ENCODE results near the gene TTC16. TPM values are rescaled to one million over a fixed set of nuclear protein-coding genes. Genes with fewer than 3 reads are reported as not detected.
A peak's percentile ranks its signal among the peaks of the same experiment; 100 is the strongest.

Gene TTC16
- total RNA-seq, 1 experiment from 2014 or later = 0.06 TPM

DNA sequence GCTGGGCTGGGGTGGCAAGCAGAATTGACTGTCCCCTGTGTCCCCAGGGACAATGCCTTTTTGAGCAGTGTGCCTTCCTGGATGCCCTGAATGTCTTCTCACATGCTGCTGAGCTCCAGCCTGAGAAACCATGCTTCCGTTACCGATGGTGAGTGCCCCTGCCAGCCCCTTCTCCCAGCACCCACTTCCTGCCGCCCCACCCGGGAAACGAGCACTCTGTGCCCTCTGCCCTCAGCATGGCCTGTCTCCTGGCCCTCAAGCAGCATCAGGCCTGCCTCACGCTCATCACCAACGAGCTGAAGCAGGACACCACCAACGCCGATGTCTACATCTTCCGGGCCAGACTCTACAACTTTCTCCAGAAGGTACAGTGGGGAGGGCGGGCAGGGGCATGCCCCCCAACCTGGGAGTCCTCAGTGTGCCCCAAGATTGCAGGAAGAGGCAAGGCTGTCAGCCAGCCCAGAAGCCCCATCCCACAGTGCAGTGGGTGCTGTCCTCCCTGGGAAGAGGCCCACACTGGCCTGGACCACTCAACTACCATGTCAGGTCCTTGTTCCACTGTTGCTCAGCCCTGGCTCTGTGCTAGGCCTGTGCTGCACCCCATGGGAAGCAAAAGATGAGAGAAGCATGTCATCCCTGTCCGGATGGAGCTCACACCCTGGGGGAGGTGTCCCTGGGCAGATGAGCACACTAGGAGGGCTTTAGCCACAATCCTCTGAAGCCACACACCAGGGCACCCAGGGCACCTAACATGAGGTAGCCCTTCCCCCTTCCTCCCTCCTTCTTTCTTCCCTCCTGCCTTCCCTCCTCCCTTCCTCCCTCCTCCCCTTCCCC is 4.4 kb downstream of the TTC16 start:
- no peak for DNase-seq (ENCODE audit: low read depth)

GRCh38 chr9:127720865-127721227 is 5.0 kb downstream of the TTC16 start:
- no peak for DNase-seq (ENCODE audit: low read depth)

- peak; percentile 57 for DNase-seq (ENCODE audit: low read depth)
Measured at GRCh38 chr9:127721391-127721821, 5.5 kb downstream of the TTC16 start.

DNA sequence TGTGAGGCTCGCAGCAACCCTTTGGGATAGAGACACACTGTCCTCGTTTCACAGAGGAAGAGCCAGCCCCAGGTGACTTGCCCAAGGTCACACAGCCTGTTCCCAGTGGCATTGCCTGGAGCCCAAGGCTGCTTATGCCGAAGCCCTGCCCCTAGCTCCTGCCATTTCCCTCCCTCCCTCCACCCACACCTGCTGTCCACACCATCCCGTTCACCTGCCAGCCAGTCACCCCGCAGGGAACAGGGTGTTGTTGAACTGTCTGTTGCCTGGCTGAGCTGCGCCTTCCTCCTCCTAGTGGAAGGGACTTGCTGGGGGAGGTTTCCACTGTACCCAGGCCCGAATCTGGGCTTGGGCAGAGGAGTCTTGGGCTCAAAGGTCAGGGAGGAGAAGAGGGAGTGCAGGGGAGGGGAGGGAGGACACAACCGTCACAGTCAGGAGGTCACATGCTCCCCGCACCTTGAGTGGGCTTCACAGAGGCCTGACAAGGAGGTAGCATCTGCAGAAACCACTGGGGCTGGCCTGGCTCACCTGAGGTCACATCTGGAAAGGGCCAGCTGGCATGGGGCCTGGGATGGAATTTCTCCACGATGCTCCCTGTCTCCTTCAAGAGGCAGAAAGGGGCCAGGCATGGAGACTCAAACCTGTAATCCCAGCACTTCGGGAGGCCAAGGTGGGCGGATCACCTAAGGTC is 6.3 kb downstream of the TTC16 start:
- DNase-seq (ENCODE audit: low read depth) = no peak

DNA sequence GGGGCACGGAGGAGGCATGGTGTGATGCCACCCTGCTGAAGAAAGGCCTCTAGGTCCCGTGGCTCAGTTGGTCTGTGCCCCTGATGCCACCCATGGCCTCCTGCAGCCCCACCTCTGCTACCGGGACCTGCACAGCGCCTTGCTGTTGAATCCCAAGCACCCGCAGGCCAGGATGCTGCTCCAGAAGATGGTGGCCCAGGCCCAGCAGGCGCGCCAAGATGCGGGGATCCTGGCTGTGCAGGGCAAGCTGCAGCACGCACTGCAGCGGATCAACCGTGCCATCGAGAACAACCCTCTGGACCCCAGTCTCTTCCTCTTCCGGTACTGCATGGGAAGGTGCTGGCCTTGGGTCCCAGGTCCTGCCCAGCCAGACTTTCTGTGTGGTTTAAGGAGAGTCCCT is 7.1 kb downstream of the TTC16 start:
- DNase-seq (ENCODE audit: low read depth) = no peak

GRCh38 chr9:127723444-127723843 is 7.6 kb downstream of the TTC16 start:
- DNase-seq (ENCODE audit: low read depth) = peak; percentile 86

GRCh38 chr9:127724012-127724411 is 8.1 kb downstream of the TTC16 start:
- DNase-seq (ENCODE audit: low read depth) = no peak

- DNase-seq (ENCODE audit: low read depth) = no peak
Measured at GRCh38 chr9:127726871-127727270, 11.0 kb downstream of the TTC16 start.

- no peak for DNase-seq (ENCODE audit: low read depth)
Measured at GRCh38 chr9:127728808-127729207, 12.9 kb downstream of the TTC16 start.

DNA sequence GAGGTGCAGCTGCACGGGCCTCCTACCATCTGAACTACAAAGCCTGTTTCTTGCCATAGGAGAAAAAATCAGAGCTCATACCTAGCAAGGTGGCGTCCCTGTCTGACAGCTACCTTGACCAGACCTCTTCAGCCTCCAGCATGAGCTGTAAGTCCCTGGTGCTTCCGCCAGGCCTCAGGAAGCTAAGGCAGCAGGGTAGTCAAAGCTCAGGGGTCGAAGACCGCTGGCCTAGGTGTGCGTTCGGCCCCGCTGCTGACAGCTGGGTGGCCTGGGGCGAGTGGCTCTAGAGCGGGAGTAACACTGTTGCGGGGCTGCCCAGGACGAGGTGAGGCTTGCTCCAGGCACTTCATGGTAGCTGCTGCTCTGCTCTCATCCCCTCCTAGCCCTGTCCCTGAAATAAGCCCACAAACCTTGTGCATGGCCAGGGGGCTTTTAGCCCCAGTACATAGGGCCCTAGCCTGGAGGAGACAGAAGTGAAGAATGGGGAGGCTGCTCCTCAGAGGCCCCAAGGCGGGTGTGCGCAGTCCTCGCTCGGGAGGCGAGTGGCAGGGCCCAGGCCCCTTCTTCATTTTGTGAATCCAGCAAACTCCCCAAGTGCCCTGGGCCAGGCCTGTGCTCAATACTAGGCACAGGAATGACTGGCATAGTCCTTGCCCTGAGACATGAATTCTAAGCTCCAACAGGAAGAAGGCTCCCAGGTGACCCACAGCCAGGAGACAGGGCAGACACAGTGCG is 13.8 kb downstream of the TTC16 start:
- no peak for DNase-seq (ENCODE audit: low read depth)

DNA sequence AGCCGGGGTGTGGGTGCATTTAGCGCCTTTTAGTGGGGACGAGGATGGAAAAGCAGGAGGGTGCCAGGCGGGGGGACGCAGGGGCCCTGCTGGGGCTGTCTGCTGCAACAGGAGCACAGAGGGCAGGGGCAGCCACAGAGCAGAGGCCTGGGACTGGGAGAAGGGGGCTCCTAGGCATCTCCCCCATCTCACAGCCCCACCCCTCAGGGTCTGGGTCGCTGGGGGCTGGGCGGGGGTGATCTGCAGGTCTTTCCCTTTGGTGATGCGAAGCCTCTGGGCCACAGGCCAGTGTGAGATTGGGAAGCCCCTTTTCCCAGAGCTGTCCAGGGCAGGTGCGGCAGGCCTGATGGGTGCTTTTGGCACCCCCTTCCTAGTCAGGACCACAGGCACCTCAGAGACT is 14.4 kb downstream of the TTC16 start:
- DNase-seq (ENCODE audit: low read depth) = no peak

DNA sequence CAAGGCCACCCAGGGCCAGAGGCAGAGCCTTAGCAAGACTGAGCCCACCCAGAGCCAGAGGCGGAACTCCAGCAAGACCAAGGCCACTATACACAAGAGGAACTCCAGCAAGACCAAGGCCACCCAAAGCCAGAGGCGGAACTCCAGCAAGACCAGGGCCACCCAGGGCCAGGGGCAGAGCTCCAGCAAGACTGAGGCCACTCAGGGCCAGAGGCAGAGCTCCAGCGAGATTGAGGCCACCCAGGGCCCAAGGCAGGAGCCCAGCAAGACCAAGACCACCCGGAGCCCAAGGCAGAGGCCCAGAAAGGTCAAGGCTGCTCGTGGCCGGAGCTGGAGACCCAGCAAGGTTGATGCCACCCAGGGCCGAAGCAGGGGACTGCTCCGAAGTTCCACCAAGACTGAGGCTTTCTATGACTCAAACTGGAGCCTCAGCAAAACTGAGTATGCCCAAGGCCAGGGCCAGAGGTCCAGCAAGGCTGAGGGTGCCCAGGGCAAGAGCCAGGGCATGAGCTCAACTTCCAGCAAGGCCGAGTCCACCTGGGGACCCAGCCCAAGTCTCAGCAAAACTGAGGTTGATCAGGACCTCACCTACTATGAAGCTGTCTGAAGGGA is 15.0 kb downstream of the TTC16 start:
- no peak for DNase-seq (ENCODE audit: low read depth)

- DNase-seq (ENCODE audit: low read depth) = no peak
Measured at GRCh38 chr9:127731938-127732337, 16.1 kb downstream of the TTC16 start.

- no peak for DNase-seq (ENCODE audit: low read depth)
Measured at GRCh38 chr9:127732444-127732843, 16.6 kb downstream of the TTC16 start.

- no peak for DNase-seq (ENCODE audit: low read depth)
Measured at GRCh38 chr9:127733614-127734013, 17.7 kb downstream of the TTC16 start.

- no peak for DNase-seq (ENCODE audit: low read depth)
Measured at GRCh38 chr9:127734247-127734746, 18.4 kb downstream of the TTC16 start.

- peak; percentile 100 for DNase-seq (ENCODE audit: low read depth)
Measured at GRCh38 chr9:127734747-127735529, 19.1 kb downstream of the TTC16 start, which contains the start of gene TOR2A. Gene TOR2A, minus strand, starts transcription at chr9:127735294. Its CDS starts 24 bp downstream, at chr9:127735270.

DNA sequence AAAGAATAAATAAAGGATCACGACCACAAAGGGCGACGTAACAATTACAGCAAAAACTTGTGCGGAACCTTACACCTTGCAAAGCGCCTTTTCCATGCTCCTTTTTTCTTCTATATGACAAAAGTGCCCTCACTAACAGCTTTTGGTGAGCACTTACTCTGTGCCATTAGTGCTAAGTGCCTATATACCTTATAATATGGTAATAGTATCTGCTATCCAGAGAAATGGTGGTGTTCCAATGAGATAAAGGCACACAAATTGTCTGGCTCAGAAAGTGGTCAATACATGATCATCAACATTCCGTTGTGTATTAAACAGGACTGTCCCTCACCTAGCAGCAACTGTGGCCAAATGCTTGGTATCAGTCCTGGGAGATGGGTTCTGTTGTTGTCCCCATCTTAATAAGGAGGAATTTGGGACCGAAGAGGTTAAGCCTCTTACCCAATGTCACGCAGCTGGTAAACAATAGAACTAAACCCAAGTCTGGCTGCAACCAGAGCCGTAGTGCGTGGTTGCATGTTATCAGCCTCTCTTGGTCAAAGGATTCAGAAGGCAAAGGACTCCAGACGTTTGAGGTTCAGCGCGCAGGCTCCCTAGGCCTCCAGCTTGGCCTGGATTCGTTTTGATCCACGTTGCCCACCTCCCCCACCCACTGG is 19.8 kb downstream of the TTC16 start:
- no peak for DNase-seq (ENCODE audit: low read depth)

GRCh38 chr9:127738666-127739065 is 22.8 kb downstream of the TTC16 start:
- no peak for DNase-seq (ENCODE audit: low read depth)

DNA sequence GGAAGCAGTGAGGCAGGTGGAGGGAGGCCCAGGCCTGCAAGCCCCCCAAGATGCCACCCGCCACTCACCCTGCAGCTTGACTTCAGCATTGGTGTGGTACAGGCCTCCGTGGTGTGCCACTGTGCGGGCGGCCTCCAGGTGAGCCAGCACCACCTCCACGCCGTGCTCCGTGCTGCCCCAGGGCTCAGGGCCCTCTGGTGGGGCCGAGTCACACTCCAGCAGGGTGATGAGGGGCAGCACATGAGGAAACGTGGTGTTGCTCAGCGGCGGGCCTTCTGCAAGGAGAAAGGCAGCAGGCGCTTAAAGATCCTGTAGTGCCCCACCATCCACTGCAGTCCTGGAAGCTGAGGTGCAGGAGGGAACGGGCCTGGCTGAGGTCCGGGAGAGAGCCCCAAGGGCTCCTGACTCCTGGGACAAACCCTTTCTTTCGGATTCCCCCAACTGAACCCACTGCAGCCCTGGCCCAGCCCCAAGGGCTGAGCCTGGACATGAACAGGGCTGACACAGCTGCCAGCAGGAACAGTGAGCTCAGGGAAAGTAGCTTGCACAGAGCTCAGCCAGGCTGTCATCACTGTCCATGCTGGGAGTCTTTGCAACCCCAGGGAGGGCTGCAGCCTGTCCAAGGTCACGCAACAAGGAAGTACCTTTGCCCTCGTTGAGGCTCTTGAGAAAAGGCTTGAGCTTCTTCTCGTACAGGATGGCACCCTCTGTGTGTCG is 23.9 kb downstream of the TTC16 start:
- DNase-seq (ENCODE audit: low read depth) = no peak

Data from Daoy (cell line).